Measurements from ENCODE around the gene EYS. TPM values are rescaled to one million over a fixed set of nuclear protein-coding genes. Genes with fewer than 3 reads are reported as not detected.

EYS gene
- total RNA-seq, 1 donor from 2014 or later = not detected

DNA sequence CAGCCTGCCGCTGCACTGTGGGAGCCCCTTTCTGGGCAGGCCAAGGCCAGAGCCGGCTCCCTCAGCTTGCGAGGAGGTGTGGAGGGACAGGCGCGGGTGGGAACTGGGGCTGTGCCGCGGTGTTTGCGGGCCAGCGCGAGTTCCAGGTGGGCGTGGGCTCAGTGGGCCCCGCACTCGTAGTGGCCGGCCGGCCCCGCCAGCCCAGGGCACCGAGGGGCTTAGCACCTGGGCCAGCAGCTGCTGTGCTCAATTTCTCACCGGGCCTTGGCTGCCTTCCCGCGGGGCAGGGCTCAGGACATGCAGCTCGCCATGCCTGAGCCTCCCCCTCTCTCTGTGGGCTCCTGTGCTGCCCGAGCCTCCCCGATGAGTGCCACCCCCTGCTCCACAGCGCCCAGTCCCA, 1683.3 kb downstream of the EYS start:
- H3K9me3 ChIP-seq = no peaks in the 10 kb centered on the region
- TF ChIP-seq, protein P1, sequence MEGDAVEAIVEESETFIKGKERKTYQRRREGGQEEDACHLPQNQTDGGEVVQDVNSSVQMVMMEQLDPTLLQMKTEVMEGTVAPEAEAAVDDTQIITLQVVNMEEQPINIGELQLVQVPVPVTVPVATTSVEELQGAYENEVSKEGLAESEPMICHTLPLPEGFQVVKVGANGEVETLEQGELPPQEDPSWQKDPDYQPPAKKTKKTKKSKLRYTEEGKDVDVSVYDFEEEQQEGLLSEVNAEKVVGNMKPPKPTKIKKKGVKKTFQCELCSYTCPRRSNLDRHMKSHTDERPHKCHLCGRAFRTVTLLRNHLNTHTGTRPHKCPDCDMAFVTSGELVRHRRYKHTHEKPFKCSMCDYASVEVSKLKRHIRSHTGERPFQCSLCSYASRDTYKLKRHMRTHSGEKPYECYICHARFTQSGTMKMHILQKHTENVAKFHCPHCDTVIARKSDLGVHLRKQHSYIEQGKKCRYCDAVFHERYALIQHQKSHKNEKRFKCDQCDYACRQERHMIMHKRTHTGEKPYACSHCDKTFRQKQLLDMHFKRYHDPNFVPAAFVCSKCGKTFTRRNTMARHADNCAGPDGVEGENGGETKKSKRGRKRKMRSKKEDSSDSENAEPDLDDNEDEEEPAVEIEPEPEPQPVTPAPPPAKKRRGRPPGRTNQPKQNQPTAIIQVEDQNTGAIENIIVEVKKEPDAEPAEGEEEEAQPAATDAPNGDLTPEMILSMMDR (IDR thresholded peaks at IDR 0.05) = no peak
- H3K4me1 ChIP-seq = no peaks in the 10 kb centered on the region
- H3K36me3 ChIP-seq = no peaks in the 10 kb centered on the region
- H3K27me3 ChIP-seq (ENCODE audit: low read depth) = no peaks in the 10 kb centered on the region
- no peak overlapping the region for H3K27ac ChIP-seq
- H3K4me3 ChIP-seq = no peak overlapping the region
- ATAC-seq (no peak), DNase-seq (no peak)
- intact Hi-C loops (cut with DNase I) = no loop called here

DNA sequence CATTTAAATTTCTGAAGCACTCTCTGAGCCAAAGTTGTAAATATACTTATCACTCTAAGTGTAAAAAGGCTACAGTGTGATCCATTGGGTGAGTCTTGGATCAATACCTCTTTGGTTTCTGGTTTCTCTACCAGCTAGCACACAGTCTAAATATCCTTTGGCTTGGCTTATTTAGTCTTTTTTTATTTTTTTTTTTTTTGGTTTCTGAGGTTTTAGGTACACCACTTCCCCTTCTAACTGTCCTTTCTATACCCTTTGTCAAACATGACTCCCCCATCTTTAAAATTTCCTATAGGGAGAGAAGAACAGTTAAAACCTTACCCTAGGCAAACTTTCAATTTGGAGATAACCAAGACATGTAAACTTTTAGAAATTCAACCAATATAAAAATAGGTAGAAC, 1692.4 kb downstream of the EYS start:
- no peaks in the 10 kb centered on the region for H3K27me3 ChIP-seq (ENCODE audit: low read depth)
- H3K27ac ChIP-seq = no peak overlapping the region
- H3K4me1 ChIP-seq = no peaks in the 10 kb centered on the region
- intact Hi-C loops (cut with DNase I) = no loop called here
- DNase-seq (no peak), ATAC-seq (no peak)
- H3K36me3 ChIP-seq = no peaks in the 10 kb centered on the region
- no peak overlapping the region for H3K4me3 ChIP-seq
- H3K9me3 ChIP-seq = no peaks in the 10 kb centered on the region
- TF ChIP-seq, protein P1 (IDR thresholded peaks at IDR 0.05) = no peak

DNA sequence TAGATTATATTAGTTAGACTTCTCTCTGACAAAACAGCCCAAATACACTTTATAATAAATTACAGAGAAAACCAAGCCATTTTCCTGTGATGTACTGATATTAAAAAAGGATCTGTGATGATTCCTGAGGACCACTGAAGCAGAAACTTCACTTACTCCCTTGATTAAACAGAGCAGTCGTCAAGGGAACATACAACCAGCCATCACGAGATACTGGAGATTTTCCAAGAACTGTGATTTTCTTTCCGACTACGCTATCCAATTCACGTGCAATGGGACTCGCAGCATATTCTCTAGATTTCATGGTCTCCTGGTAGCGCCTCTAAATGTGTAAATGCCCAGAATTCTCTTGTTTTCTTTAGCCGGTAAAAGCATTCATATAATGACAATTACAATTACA, 1694.0 kb downstream of the EYS start:
- intact Hi-C loops (cut with DNase I) = no loop called here
- Histone ChIP-seq H3K27ac (no peak overlapping the region), H3K4me1 (no peaks in the 10 kb centered on the region), H3K36me3 (no peaks in the 10 kb centered on the region), H3K27me3 (ENCODE audit: low read depth) (no peaks in the 10 kb centered on the region), H3K9me3 (no peaks in the 10 kb centered on the region), H3K4me3 (no peak overlapping the region)
- ATAC-seq = no peak
- DNase-seq = no peak
- TF ChIP-seq, protein P1 (IDR thresholded peaks at IDR 0.05) = no peak

DNA sequence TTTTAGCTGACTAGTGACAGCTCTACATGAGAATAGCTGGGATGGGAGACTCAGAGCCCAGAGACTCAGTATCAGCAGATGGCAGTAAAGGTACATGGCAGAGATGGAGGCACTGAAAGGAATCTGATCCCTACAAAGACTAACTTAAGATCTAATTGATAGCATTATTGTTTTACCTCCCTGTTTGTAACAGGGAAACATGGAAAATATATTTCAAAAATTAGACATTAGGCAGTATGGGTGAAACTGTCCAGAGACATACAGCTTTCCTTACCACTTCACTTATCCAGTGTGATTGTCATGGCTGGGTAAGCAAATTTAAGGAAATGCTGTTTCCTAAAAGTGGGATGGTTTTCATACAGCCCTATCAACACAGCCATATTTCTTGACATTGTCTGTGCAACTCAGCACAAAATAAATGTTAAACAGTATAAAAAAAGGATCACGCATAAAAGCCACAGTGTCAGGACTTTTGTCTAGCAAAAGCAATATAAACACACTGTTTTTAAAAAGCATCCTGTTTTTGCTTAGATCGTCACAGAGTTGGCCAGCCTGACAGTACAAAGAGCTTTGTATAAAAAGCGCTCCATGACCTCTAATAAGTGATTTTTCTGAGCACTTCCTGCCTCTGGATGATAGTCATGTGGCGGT, 1694.5 kb downstream of the EYS start:
- H3K27ac ChIP-seq = no peak overlapping the region
- TF ChIP-seq, protein P1 (IDR thresholded peaks at IDR 0.05) = peak; percentile 29
- H3K4me1 ChIP-seq = no peaks in the 10 kb centered on the region
- ATAC-seq (peak in 1 of 2 donors; percentile 37), DNase-seq (no peak)
- H3K4me3 ChIP-seq = no peak overlapping the region
- H3K9me3 ChIP-seq = no peaks in the 10 kb centered on the region
- no peaks in the 10 kb centered on the region for H3K36me3 ChIP-seq
- intact Hi-C loops (cut with DNase I) = no loop called here
- H3K27me3 ChIP-seq (ENCODE audit: low read depth) = no peaks in the 10 kb centered on the region

DNA sequence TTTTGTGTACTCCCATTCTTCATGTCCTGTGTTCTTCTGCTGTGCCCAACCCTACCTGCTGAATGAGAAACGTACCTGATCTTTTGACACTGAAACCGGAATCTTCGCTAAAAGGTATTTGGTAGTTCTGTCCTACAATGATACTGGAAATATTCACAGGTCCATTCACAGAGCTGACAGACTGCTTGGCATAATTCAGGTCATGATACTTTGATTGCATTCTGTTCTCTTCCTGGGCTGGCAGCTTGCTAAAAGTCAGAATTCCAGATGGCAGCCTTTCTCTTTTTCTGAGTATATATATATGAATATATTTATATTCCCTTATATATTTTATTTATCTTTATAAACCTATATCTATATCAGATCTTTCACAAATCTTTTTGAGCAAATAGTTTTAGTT, 1696.4 kb downstream of the EYS start:
- Histone ChIP-seq H3K27me3 (ENCODE audit: low read depth) (no peaks in the 10 kb centered on the region), H3K4me1 (no peaks in the 10 kb centered on the region), H3K9me3 (no peaks in the 10 kb centered on the region), H3K27ac (no peak overlapping the region), H3K36me3 (no peaks in the 10 kb centered on the region), H3K4me3 (no peak overlapping the region)
- intact Hi-C loops (cut with DNase I) = no loop called here
- TF ChIP-seq, protein P1 (IDR thresholded peaks at IDR 0.05) = no peak
- no peak for ATAC-seq
- no peak for DNase-seq
